HepG2 (cell line): ENCODE measurements around the gene CAMTA2. TPM values are rescaled to one million over a fixed set of nuclear protein-coding genes. Genes with fewer than 3 reads are reported as not detected.
A peak's percentile ranks its signal among the peaks of the same experiment; 100 is the strongest.

Source experiments
- CBX5 ChIP-seq: sonication (generic); formaldehyde crosslinking; IDR thresholded peaks from 2 replicates; pipeline ENCODE4 v1.4.0; 2020; ENCODE audit warnings: missing genetic modification reagents, borderline replicate concordance
- GTF3A ChIP-seq: sonication (generic); formaldehyde crosslinking; conservative IDR thresholded peaks from 2 replicates; pipeline ENCODE4 v1.4.0; 2020; ENCODE audit warnings: mild to moderate bottlenecking, missing genetic modification reagents
- IKZF1 ChIP-seq: fragments of 450-650 bp; IDR thresholded peaks from 2 replicates; pipeline ENCODE4 v1.7.1; 2016
- IRF2 ChIP-seq: IDR thresholded peaks from 2 replicates; pipeline ENCODE4 v1.6.1; 2018; ENCODE audit warnings: missing genetic modification reagents, missing compliant biosample characterization
- KAT2B ChIP-seq: fragments of 150-350 bp; IDR thresholded peaks from 2 replicates; pipeline ENCODE4 v1.6.1; 2014; ENCODE audit warnings: low read depth, low read length, borderline replicate concordance
- KDM5B ChIP-seq: sonication (generic); formaldehyde crosslinking; IDR thresholded peaks from 2 replicates; pipeline ENCODE4 v1.4.0; 2020; ENCODE audit warnings: missing genetic modification reagents, mild to moderate bottlenecking, borderline replicate concordance
- MEF2D ChIP-seq: sonication (generic); formaldehyde crosslinking; IDR thresholded peaks from 2 replicates; pipeline ENCODE4 v1.5.1; 2020; ENCODE audit warnings: mild to moderate bottlenecking, missing genetic modification reagents
- MTF1 ChIP-seq: sonication (generic); formaldehyde crosslinking; IDR thresholded peaks from 2 replicates; pipeline ENCODE4 v1.5.0; 2020; ENCODE audit warnings: missing genetic modification reagents
- PITX1 ChIP-seq: sonication (generic); formaldehyde crosslinking; IDR thresholded peaks from 2 replicates; pipeline ENCODE4 v1.5.1; 2020; ENCODE audit warnings: mild to moderate bottlenecking, missing genetic modification reagents
- SPEN ChIP-seq: sonication (generic); formaldehyde crosslinking; IDR thresholded peaks from 2 replicates; pipeline ENCODE4 v1.5.1; 2020; ENCODE audit warnings: low read depth, mild to moderate bottlenecking, missing genetic modification reagents
- SRSF1 ChIP-seq: fragments of 200-400 bp; formaldehyde crosslinking; optimal IDR thresholded peaks from 2 replicates; pipeline ENCODE3; 2017; ENCODE audit warnings: mild to moderate bottlenecking, low read depth, low read length, moderate library complexity
- ZBTB7A ChIP-seq: sonication (generic); formaldehyde crosslinking; IDR thresholded peaks from 2 replicates; pipeline ENCODE4 v1.8.0; 2022; ENCODE audit warnings: mild to moderate bottlenecking, missing genetic modification reagents
- ZNF557 ChIP-seq: sonication (generic); formaldehyde crosslinking; IDR thresholded peaks from 2 replicates; pipeline ENCODE4 v1.4.0; 2020; ENCODE audit warnings: missing genetic modification reagents
- ZNF570 ChIP-seq: sonication (generic); formaldehyde crosslinking; IDR thresholded peaks from 2 replicates; pipeline ENCODE4 v1.4.0; 2020; ENCODE audit warnings: mild to moderate bottlenecking, missing genetic modification reagents, borderline replicate concordance
- ZNF652 ChIP-seq: IDR thresholded peaks from 2 replicates; pipeline ENCODE4 v1.6.1; 2016; ENCODE audit warnings: low read depth, borderline replicate concordance
- ZNF674 ChIP-seq: sonication (generic); formaldehyde crosslinking; IDR thresholded peaks from 2 replicates; pipeline ENCODE4 v1.5.0; 2020; ENCODE audit warnings: low read depth, mild to moderate bottlenecking, missing genetic modification reagents
- polyA plus RNA-seq, 8 experiments: library from polyadenylated mRNA; depleted of rRNA in 3 of 8; stranded (reverse) in 7 of 8; unstranded in 1 of 8; fragments of >200 nt; fragmentation: Illumina TruSeq in 4 of 8; extraction: Trizol in 4 of 8; gene quantifications; 2 replicates each; pipeline versions ENCODE4 v1.2.1 to v1.2.3, GENCODE V29; 2011 to 2016; ENCODE audit warnings: low read depth in 4 of 8, missing spikeins in 1 of 8, mixed read lengths in 1 of 8; ENCODE audit not compliant: insufficient read depth in 1 of 8
- total RNA-seq, 5 experiments: library from RNA; depleted of rRNA; stranded (reverse); fragments of >200 nt; fragmentation: Illumina TruSeq; extraction: Trizol; gene quantifications; 2 replicates each; pipeline ENCODE4 v1.2.3, GENCODE V29; 2016; ENCODE audit warnings: low read depth in 1 of 5
- TF ChIP-seq, protein P1 (sequence below): sonication (generic); formaldehyde crosslinking; IDR thresholded peaks from 2 replicates; pipeline ENCODE4 v1.4.0; 2020; ENCODE audit warnings: missing genetic modification reagents
- TF ChIP-seq, protein P2 (sequence below): sonication (generic); formaldehyde crosslinking; IDR thresholded peaks from 2 replicates; pipeline ENCODE4 v1.4.0; 2020; ENCODE audit warnings: missing genetic modification reagents
- TF ChIP-seq, protein P3 (sequence below): sonication (generic); formaldehyde crosslinking; IDR thresholded peaks from 2 replicates; pipeline ENCODE4 v1.4.0; 2020; ENCODE audit warnings: mild to moderate bottlenecking, missing genetic modification reagents
- TF ChIP-seq, protein P4 (sequence below): sonication (generic); formaldehyde crosslinking; IDR thresholded peaks from 2 replicates; pipeline ENCODE4 v1.5.0; 2020; ENCODE audit warnings: missing genetic modification reagents
- TF ChIP-seq, protein P5 (sequence below): sonication (generic); formaldehyde crosslinking; conservative IDR thresholded peaks from 2 replicates; pipeline ENCODE4 v1.8.0; 2022; ENCODE audit warnings: low read depth, missing genetic modification reagents

CAMTA2 gene
- total and polyA plus RNA-seq, 2 of the 13 experiments (the other 11 are each of a cell fraction or from before 2014, with no cell fraction given), result 4.1 to 7.1 TPM

DNA sequence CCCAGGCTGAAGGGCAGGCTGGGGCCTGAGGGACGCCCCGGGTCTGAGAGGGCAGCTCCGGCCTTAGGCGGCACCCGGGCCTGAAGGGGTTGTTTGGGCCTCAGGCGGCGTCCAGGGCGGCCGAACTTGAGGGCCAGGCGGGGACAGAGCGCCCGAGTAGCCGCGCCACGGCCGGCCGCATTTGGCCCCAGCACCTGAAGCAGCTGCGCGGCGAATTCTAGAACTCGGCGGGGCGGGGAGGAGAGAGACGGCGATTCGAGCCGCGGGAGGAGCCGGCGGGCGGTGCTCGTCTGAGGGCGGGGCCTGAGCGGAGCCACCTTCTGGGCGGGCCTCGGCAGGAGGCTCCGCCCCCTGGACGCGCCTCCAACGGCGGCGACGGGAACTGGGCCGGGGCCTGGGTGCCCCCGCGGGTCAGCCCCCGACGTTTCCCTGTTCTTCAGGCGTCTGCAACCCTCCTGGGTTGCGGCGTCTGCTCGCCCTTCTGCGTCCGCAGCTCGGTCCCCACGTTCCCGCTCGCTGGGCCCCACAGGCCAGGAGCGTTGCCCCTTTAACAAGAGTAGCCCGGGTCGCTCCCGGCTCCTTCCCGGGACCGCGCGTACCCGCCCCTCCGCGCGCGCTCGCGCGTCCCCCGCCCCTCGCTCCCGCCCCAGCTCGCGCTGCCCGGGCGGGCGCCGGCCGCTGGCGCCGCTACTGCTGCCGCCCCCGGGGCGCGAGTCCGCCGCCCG lies 10.0 kb upstream of the CAMTA2 start, which contains the start of the genes INCA1 and KIF1C (continued):
- TF ChIP-seq, protein P1, sequence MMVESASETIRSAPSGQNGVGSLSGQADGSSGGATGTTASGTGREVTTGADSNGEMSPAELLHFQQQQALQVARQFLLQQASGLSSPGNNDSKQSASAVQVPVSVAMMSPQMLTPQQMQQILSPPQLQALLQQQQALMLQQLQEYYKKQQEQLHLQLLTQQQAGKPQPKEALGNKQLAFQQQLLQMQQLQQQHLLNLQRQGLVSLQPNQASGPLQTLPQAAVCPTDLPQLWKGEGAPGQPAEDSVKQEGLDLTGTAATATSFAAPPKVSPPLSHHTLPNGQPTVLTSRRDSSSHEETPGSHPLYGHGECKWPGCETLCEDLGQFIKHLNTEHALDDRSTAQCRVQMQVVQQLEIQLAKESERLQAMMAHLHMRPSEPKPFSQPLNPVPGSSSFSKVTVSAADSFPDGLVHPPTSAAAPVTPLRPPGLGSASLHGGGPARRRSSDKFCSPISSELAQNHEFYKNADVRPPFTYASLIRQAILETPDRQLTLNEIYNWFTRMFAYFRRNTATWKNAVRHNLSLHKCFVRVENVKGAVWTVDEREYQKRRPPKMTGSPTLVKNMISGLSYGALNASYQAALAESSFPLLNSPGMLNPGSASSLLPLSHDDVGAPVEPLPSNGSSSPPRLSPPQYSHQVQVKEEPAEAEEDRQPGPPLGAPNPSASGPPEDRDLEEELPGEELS, result no peak
- TF ChIP-seq MTF1 (CRISPR knock-in tag) (0 out of 2 replicates have a peak, but pooled peaks have one; percentile 57), ZNF557 (CRISPR knock-in tag) (no peak), ZNF674 (CRISPR knock-in tag) (no peak), IRF2 (peak; percentile 32; the same call in 1 of the 2 replicates), ZNF570 (CRISPR knock-in tag) (no peak), SRSF1 (no peak), KDM5B (CRISPR knock-in tag) (peak; percentile 75; the same call in 1 of the 2 replicates), GTF3A (CRISPR knock-in tag) (no peak), IKZF1 (no peak), KAT2B (no peak), PITX1 (no peak), ZBTB7A (CRISPR knock-in tag) (no peak), MEF2D (CRISPR knock-in tag) (no peak), ZNF652 (no peak), SPEN (CRISPR knock-in tag) (no peak), CBX5 (CRISPR knock-in tag) (no peak)
- TF ChIP-seq, protein P2, sequence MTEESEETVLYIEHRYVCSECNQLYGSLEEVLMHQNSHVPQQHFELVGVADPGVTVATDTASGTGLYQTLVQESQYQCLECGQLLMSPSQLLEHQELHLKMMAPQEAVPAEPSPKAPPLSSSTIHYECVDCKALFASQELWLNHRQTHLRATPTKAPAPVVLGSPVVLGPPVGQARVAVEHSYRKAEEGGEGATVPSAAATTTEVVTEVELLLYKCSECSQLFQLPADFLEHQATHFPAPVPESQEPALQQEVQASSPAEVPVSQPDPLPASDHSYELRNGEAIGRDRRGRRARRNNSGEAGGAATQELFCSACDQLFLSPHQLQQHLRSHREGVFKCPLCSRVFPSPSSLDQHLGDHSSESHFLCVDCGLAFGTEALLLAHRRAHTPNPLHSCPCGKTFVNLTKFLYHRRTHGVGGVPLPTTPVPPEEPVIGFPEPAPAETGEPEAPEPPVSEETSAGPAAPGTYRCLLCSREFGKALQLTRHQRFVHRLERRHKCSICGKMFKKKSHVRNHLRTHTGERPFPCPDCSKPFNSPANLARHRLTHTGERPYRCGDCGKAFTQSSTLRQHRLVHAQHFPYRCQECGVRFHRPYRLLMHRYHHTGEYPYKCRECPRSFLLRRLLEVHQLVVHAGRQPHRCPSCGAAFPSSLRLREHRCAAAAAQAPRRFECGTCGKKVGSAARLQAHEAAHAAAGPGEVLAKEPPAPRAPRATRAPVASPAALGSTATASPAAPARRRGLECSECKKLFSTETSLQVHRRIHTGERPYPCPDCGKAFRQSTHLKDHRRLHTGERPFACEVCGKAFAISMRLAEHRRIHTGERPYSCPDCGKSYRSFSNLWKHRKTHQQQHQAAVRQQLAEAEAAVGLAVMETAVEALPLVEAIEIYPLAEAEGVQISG (CRISPR knock-in tag), result peak; percentile 63
- TF ChIP-seq, protein P3, sequence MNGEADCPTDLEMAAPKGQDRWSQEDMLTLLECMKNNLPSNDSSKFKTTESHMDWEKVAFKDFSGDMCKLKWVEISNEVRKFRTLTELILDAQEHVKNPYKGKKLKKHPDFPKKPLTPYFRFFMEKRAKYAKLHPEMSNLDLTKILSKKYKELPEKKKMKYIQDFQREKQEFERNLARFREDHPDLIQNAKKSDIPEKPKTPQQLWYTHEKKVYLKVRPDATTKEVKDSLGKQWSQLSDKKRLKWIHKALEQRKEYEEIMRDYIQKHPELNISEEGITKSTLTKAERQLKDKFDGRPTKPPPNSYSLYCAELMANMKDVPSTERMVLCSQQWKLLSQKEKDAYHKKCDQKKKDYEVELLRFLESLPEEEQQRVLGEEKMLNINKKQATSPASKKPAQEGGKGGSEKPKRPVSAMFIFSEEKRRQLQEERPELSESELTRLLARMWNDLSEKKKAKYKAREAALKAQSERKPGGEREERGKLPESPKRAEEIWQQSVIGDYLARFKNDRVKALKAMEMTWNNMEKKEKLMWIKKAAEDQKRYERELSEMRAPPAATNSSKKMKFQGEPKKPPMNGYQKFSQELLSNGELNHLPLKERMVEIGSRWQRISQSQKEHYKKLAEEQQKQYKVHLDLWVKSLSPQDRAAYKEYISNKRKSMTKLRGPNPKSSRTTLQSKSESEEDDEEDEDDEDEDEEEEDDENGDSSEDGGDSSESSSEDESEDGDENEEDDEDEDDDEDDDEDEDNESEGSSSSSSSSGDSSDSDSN (CRISPR knock-in tag), result peak; percentile 83
- TF ChIP-seq, protein P4, sequence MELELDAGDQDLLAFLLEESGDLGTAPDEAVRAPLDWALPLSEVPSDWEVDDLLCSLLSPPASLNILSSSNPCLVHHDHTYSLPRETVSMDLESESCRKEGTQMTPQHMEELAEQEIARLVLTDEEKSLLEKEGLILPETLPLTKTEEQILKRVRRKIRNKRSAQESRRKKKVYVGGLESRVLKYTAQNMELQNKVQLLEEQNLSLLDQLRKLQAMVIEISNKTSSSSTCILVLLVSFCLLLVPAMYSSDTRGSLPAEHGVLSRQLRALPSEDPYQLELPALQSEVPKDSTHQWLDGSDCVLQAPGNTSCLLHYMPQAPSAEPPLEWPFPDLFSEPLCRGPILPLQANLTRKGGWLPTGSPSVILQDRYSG (CRISPR knock-in tag), result no peak
- TF ChIP-seq, protein P5, sequence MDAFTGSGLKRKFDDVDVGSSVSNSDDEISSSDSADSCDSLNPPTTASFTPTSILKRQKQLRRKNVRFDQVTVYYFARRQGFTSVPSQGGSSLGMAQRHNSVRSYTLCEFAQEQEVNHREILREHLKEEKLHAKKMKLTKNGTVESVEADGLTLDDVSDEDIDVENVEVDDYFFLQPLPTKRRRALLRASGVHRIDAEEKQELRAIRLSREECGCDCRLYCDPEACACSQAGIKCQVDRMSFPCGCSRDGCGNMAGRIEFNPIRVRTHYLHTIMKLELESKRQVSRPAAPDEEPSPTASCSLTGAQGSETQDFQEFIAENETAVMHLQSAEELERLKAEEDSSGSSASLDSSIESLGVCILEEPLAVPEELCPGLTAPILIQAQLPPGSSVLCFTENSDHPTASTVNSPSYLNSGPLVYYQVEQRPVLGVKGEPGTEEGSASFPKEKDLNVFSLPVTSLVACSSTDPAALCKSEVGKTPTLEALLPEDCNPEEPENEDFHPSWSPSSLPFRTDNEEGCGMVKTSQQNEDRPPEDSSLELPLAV, result no peak
